ENCODE results near the gene PSMD8.

The PSMD8 gene

DNA sequence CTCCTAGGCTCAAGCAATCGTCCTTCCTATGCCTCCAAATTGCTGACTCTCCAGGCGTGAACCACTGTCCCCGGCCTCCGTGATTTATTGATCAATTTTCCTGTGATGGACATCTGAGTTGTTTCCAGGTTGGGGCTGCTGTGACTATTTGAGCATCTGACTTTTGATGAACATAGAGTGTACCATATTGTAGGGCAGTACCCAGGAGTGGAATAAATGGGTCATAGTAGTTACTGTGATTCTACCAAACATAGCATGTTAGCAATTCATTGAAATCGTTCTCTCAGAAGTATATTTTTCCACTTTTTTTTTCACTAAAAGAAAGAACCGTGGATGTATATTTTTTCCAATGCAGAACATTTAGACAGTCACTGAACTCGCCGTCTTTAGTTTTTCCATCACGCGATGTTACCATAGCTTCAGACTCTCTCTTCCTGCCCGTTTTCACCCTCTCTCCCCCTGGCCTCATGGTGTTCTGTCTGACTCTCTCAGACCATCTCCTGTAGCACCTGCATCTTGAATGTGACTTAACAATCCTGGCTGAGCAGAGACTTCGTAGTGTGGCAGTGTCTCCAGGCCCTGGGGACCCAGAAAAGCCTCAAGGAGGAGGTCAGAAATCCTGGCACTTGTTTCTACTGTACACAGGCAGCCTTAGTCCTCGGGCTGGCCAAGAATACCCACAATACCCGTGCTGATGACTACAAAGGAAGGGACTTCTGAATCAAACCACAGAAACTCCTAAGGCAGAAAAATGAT is 54.9 kb downstream of the PSMD8 start:
- DNase-seq (ENCODE audit: low read depth), result no peak
- TF ChIP-seq, protein P1, sequence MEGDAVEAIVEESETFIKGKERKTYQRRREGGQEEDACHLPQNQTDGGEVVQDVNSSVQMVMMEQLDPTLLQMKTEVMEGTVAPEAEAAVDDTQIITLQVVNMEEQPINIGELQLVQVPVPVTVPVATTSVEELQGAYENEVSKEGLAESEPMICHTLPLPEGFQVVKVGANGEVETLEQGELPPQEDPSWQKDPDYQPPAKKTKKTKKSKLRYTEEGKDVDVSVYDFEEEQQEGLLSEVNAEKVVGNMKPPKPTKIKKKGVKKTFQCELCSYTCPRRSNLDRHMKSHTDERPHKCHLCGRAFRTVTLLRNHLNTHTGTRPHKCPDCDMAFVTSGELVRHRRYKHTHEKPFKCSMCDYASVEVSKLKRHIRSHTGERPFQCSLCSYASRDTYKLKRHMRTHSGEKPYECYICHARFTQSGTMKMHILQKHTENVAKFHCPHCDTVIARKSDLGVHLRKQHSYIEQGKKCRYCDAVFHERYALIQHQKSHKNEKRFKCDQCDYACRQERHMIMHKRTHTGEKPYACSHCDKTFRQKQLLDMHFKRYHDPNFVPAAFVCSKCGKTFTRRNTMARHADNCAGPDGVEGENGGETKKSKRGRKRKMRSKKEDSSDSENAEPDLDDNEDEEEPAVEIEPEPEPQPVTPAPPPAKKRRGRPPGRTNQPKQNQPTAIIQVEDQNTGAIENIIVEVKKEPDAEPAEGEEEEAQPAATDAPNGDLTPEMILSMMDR (conservative IDR thresholded peaks at IDR 0.05; ENCODE audit: low read depth, low read length), result no peak
- H3K4me3 ChIP-seq (ENCODE audit: low read length), result no peak overlapping the region

GRCh38 chr19:38429811-38430156 is 55.4 kb downstream of the PSMD8 start:
- TF ChIP-seq, protein P1 (conservative IDR thresholded peaks at IDR 0.05; ENCODE audit: low read depth, low read length), result no peak
- no peak overlapping the region for H3K4me3 ChIP-seq (ENCODE audit: low read length)
- DNase-seq (ENCODE audit: low read depth), result no peak

DNA sequence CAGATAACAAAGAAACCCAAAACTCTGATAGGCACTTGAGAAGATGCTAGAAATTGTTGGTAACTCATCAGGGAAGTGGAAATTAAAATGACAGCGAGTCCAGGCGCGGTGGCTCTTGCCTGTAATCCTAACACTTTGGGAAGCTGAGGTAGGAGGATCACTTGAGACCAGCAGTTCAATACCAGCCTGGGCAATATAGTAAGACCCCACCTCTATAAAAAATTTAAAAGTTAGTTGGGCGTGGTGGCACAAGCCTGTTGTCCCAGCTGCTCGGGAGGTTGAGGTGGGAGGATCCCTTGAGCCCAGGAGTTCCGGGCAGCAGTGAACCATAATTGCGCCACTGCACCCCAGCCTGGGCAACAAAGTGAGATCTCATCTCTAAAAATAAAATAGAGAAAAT is 56.6 kb downstream of the PSMD8 start:
- H3K4me3 ChIP-seq (ENCODE audit: low read length), result no peak overlapping the region
- TF ChIP-seq, protein P1 (conservative IDR thresholded peaks at IDR 0.05; ENCODE audit: low read depth, low read length), result no peak
- DNase-seq (ENCODE audit: low read depth), result no peak

DNA sequence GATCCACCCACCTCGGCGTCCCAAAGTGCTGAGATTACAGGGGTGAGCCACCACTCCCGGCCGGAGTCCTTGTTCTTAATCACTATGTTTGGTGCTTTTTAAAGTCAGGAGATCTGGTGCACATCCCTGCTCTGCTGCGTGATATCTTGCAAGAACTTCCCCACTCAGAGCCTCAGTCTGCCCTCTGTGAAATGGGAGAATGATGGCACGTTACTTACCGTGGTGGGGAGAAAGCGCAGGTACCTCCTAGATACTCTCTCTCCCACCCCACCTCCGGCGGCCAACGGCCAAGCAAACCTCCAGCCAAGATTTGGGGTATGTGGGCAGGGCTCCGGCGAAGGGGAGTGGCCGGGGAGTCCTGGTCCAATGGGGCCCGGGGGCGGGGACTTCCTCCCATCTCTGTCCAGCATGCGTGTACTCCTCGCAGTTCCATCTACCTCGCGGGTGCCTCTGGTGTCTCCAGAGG is 58.9 kb downstream of the PSMD8 start, which contains the start of gene RYR1:
Gene RYR1 (plus strand): TSS at position 424 of the 466 bp plus-strand sequence. CDS start 139 bp downstream, outside the sequence.
- TF ChIP-seq, protein P1 (conservative IDR thresholded peaks at IDR 0.05; ENCODE audit: low read depth, low read length), result no peak
- no peak for DNase-seq (ENCODE audit: low read depth)
- no peak within 1 kb of the TSS for H3K4me3 ChIP-seq (ENCODE audit: low read length)

Measured in retinal pigment epithelial cell (primary cell).